HUES48 (cell line): ENCODE results near the gene PCP4L1.

Source experiments
- H3K27ac ChIP-seq: one replicate; pipeline ENCODE4 v1.7.0; 2013; ENCODE audit warnings: low read depth, low read length, inconsistent platforms
- H3K27me3 ChIP-seq: 2 replicates; pipeline ENCODE4 v1.6.1; 2013; ENCODE audit warnings: mild to moderate bottlenecking, low read length; ENCODE audit not compliant: control insufficient read depth, insufficient read depth
- H3K36me3 ChIP-seq: 2 replicates; pipeline ENCODE4 v1.6.1; 2013; ENCODE audit warnings: low read length; ENCODE audit not compliant: control insufficient read depth, insufficient read depth
- H3K4me1 ChIP-seq: 2 replicates; pipeline ENCODE4 v1.6.1; 2013; ENCODE audit warnings: mild to moderate bottlenecking, low read length; ENCODE audit not compliant: control insufficient read depth, insufficient read depth
- H3K4me3 ChIP-seq: 2 replicates; pipeline ENCODE4 v1.5.1; 2013; ENCODE audit warnings: mild to moderate bottlenecking, low read depth, low read length
- H3K9ac ChIP-seq: 2 replicates; pipeline ENCODE4 v1.6.1; 2013; ENCODE audit warnings: mild to moderate bottlenecking, low read depth, low read length, moderate library complexity
- H3K9me3 ChIP-seq: 2 replicates; pipeline ENCODE4 v1.6.1; 2013; ENCODE audit warnings: low read length; ENCODE audit not compliant: control insufficient read depth, insufficient read depth

Gene PCP4L1

DNA sequence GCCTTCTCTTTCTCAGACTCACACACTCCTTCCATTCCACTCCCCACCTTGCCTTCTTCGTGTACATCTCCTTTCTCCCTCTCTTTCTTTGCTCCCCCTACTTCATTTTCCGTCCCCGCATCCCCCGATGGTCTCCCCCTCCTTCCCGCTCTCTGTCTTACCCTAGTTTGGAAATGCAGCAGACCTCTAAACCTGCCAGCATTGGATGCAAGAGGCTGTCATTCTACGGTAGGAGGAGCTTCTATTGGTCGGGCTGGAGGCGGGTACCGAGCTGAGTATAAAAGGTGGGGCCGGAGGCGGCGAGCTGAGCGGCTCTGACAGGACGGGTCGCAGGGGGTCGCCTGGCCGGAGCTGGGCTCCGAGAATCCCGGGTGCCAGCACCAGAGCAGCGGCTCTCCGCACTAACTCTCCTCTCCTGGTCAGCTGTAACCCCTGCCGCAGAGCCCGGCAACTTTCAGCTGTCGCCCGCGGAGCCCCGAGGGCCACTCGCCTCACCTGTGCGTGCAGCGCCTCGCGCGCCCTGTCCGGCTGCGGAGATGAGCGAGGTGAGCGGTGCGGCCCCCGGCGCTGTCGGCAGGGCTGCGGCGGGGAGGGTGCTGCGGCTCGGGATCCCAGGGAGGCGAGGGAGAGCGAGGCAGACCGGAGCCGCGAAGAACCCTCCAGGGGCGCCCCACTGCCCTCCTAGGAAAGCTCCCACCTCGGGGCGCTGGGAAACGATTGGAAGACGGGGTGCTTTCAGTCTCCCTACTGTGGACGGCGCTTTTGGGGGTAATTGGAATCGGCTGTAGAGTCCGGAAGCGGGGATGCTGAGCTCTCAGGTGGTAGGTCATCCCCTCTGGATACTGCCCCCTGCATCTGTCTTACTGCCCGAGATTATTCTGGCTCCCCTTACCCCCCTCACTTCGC lies at the start of gene PCP4L1:
Gene PCP4L1 (plus strand): TSS at position 307 of the 906 bp plus-strand sequence. CDS start 230 bp downstream, at position 537.
- Histone ChIP-seq H3K36me3 (no peaks in the 10 kb centered on the region), H3K27ac (no peak within 1 kb of the TSS)

DNA sequence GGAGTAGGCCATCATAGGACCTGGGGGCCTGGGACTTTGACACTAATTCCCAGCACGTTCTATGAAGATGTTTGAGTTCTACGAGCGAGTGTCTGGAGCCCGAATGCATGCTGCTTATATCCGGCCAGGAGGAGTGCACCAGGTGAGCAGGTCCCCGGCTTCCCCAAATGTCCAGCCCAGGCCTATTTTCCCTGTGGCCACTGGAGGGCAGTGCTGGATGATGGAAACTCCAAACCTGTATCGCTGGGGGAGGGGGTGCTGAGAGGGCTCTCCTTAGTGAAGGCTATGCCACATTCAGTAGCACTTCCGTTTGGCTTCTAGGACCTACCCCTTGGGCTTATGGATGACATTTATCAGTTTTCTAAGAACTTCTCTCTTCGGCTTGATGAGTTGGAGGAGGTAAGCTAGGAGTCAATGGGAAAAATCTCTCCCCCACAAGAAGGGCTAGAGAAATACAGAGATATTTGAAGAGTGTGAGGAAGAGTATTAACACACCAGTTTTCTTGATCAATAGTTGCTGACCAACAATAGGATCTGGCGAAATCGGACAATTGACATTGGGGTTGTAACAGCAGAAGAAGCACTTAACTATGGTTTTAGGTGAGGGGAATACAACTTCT lies 48.6 kb upstream of the PCP4L1 start:
- H3K36me3 ChIP-seq: peaks cover 88% of the 10 kb centered on the region
- H3K4me1 ChIP-seq: peaks cover 3% of the 10 kb centered on the region; the same call in 1 of the 2 replicates
- no peak overlapping the region for H3K9ac ChIP-seq

More for the DNA sequence above, at the start of gene PCP4L1:
- H3K9ac ChIP-seq: no peak within 1 kb of the TSS
- H3K4me1 ChIP-seq: peaks cover 16% of the 10 kb centered on the region
- H3K9me3 ChIP-seq: peaks cover 8% of the 10 kb centered on the region
- H3K27me3 ChIP-seq: peaks cover 36% of the 10 kb centered on the region
- H3K4me3 ChIP-seq: peak within 1 kb of the TSS; percentile 75

DNA sequence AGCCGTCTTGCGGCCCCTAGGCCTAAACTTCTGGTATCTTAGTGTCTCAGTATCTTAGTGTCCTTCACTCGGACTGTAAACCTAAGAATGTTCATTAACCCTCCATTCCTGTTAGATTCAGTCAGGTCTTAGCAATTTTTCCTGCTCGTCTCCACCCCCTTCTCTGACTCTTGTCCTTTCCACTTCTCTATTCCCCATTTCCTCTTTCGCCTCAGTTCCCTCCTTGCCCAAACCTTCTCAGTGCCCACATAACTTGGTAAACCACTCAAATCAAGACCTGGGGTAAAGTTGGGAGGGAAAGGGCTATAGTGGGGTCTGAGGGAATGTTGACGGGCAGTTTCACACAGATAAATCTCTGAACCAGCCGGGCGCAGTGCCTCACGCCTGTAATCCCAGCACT lies 44.2 kb upstream of the PCP4L1 start:
- Histone ChIP-seq H3K9me3 (no peaks in the 10 kb centered on the region), H3K4me1 (peaks cover 9% of the 10 kb centered on the region; the same call in 1 of the 2 replicates), H3K4me3 (no peak overlapping the region), H3K36me3 (peaks cover 58% of the 10 kb centered on the region), H3K9ac (no peak overlapping the region), H3K27ac (no peak overlapping the region), H3K27me3 (no peaks in the 10 kb centered on the region)

More for the DNA sequence above, 48.6 kb upstream of the PCP4L1 start:
- Histone ChIP-seq H3K9me3 (no peaks in the 10 kb centered on the region), H3K27me3 (no peaks in the 10 kb centered on the region), H3K27ac (no peak overlapping the region), H3K4me3 (no peak overlapping the region)

DNA sequence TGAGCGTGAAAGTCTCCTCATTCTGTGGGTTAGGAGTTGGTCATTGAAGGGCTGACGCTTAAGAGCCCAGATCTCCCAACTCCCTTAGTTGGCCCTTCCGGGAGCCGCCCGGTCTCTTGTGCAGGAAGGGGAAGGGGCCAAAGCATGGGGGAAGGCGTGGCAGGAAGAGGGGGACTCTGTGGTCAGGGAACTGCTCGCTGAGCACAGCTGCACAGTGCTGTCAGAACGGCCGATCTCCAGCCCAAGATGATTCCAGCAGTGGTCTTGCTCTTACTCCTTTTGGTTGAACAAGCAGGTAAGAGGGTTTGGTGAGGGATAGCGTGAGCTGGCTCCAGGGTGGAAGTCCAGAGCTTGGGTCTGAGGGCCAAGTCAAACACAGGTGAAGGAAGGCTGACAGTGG lies 43.5 kb upstream of the PCP4L1 start, which contains the start of gene FCER1G:
Gene FCER1G (plus strand): TSS at position 220 of the 400 bp plus-strand sequence. CDS start 27 bp downstream, at position 247.
- H3K36me3 ChIP-seq: peaks cover 53% of the 10 kb centered on the region
- no peaks in the 10 kb centered on the region for H3K27me3 ChIP-seq
- no peak within 1 kb of the TSS for H3K9ac ChIP-seq
- H3K9me3 ChIP-seq: no peaks in the 10 kb centered on the region
- no peak within 1 kb of the TSS for H3K27ac ChIP-seq
- peaks cover 7% of the 10 kb centered on the region; the same call in 1 of the 2 replicates for H3K4me1 ChIP-seq
- H3K4me3 ChIP-seq: no peak within 1 kb of the TSS

DNA sequence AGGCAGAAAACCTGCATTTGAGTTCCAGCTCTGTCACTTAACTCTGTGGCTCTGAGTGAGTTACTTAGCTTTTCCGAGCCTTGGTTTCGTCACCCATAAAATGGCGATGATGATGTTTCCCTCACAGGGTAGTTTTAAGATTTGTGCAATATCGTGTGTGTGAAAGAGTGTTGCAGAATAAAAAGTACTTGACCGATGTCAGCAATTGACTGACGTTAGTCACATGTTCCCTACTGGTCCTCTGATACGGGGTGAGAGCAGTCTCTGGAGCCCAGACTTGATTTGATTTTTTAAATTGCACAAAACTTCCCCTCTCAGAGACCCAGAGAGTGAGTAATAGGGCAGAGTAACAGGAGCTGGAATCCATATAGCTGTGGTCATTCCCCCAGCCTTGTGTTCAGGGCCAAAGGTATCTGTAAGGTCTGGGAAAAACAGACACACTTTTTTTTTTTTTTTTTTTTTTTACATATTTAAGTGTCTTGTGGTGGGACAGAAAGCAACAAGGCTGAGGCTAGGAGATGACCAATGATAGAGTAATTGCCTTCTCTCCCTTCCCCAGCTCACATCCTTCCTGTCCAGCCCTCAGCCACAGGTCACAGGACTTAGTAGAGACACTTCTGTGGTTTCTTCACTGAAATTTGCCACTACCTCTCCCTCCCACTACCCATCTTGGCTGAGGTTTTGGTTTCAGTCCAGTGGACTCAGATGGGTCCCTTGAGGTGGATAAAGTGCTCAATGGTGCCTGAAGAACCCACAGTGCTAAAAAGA lies 41.4 kb upstream of the PCP4L1 start:
- H3K4me3 ChIP-seq: no peak overlapping the region

DNA sequence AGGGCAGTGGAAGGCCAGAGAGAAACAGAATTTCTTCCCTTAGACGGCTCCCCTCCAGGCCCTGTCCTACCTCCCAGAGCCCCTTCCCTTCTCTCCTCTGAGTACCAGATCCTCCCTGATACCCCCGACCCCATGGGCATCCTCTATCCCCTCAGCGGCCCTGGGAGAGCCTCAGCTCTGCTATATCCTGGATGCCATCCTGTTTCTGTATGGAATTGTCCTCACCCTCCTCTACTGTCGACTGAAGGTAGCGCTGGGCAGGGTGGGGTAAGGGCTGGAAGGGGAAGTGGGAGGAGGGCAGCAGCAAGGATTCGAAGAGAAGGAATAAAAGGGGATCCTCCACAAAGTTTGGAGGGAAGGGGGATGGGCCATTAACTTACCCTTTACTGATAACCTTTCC lies 40.7 kb upstream of the PCP4L1 start:
- Histone ChIP-seq H3K27ac (no peak overlapping the region), H3K9me3 (no peaks in the 10 kb centered on the region), H3K27me3 (no peaks in the 10 kb centered on the region), H3K4me3 (no peak overlapping the region), H3K4me1 (peaks cover 6% of the 10 kb centered on the region; the same call in 1 of the 2 replicates), H3K36me3 (peaks cover 25% of the 10 kb centered on the region), H3K9ac (no peak overlapping the region)

More for the DNA sequence above, 41.4 kb upstream of the PCP4L1 start:
- Histone ChIP-seq H3K27ac (peak overlapping the region; percentile 25), H3K36me3 (peaks cover 32% of the 10 kb centered on the region), H3K27me3 (no peaks in the 10 kb centered on the region), H3K9me3 (no peaks in the 10 kb centered on the region), H3K4me1 (peaks cover 6% of the 10 kb centered on the region; the same call in 1 of the 2 replicates), H3K9ac (no peak overlapping the region)

DNA sequence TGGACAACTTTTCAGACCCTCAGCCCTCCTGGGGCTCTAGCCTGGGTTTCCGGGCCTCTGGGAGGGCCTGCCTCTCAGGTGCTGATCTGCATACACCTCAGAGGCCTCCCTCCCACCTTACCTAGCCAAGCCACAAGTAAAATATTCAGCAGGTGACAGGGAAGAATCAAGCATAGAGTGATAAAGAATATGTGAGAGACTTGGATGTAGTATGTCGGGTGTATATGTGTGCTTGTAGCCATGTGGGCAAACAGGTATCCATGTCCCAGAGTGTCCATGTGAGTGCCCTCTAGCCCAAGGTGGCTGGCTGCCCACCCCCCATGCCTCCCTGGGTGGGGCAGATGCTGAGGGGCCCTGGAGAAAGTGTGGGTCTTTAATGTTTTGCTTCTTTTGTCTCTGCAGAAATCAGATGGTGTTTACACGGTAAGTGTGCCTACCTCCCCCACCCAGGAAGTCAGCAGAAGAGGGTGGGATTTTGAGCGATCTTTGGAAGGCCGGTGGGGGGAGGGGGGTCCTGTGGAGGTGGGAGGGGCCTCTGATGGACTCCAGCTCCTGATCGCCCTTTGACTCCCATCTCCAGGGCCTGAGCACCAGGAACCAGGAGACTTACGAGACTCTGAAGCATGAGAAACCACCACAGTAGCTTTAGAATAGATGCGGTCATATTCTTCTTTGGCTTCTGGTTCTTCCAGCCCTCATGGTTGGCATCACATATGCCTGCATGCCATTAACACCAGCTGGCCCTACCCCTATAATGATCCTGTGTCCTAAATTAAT lies 40.1 kb upstream of the PCP4L1 start:
- peak overlapping the region; percentile 5 for H3K27ac ChIP-seq

DNA sequence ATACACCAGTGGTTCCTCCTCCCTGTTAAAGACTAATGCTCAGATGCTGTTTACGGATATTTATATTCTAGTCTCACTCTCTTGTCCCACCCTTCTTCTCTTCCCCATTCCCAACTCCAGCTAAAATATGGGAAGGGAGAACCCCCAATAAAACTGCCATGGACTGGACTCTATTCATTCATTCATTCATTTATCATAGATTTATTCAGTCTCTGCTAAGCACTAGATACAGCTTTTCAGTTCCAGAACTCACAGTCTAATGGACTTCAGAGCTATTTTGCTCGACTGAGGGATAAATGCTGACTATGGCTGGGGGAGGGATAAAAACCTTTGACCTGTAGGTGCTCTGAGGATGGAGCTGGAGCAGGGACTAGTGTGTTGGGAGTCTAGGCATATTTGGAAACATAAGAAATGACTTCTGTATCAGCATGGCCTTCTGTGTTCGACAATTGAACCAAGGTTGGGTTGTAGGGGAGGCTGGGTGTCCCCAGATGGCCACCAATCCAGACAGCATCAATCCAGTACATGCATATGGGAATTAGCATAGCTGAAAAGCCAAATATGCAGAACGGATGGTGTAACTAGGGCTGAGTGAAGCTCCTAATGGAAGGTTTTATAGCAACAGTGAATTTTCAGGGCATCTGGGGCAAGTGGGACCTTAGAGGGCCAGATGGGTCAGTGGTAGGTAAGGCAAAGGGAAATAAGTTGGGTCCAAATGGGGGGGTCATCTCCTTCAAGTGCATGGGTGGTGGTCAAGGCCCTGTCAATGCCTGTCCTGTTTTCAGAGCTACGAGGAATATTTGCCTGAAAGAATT lies 39.3 kb upstream of the PCP4L1 start:
- Histone ChIP-seq H3K27me3 (no peaks in the 10 kb centered on the region), H3K9ac (no peak overlapping the region), H3K4me1 (peaks cover 6% of the 10 kb centered on the region; the same call in 1 of the 2 replicates), H3K4me3 (no peak overlapping the region), H3K9me3 (no peaks in the 10 kb centered on the region), H3K36me3 (peaks cover 11% of the 10 kb centered on the region), H3K27ac (no peak overlapping the region)

More for the DNA sequence above, 40.1 kb upstream of the PCP4L1 start:
- Histone ChIP-seq H3K4me3 (no peak overlapping the region), H3K9me3 (no peaks in the 10 kb centered on the region), H3K9ac (no peak overlapping the region), H3K4me1 (peaks cover 6% of the 10 kb centered on the region; the same call in 1 of the 2 replicates), H3K36me3 (peaks cover 19% of the 10 kb centered on the region), H3K27me3 (no peaks in the 10 kb centered on the region)

DNA sequence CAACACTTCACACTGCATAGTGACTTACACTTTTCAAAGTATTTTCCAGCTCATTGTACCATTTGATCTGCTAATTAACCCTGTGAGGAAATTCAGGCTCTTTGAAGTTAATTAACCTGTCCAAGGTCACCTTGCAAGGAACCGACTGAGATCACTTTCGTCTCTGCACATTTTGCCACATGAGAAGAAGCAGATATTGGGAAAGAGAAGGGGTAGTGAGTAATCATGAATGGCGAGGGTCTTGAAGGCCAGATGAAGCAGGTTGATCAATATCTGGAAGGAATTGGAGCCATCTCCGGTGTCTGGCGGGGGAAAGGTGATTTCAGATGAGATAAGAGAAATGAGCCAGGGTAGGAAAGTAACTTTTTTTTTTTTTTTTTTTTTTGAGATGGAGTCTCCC lies 38.5 kb upstream of the PCP4L1 start:
- no peak overlapping the region for H3K27ac ChIP-seq
- no peaks in the 10 kb centered on the region for H3K27me3 ChIP-seq
- peaks cover 6% of the 10 kb centered on the region; the same call in 1 of the 2 replicates for H3K36me3 ChIP-seq
- no peaks in the 10 kb centered on the region for H3K9me3 ChIP-seq
- H3K4me3 ChIP-seq: no peak overlapping the region
- H3K4me1 ChIP-seq: peaks cover 6% of the 10 kb centered on the region; the same call in 1 of the 2 replicates
- no peak overlapping the region for H3K9ac ChIP-seq
